Large intestine (tissue), 3 donors: ENCODE results near the gene BCAS1. TPM values are rescaled to one million over a fixed set of nuclear protein-coding genes. Genes with fewer than 3 reads are reported as not detected.

Source experiments
- DNase-seq, 2 donors: peaks; one replicate each; pipeline versions ENCODE4 v3.0.0 to v3.0.0-alpha.2; 2013
- H3K27ac ChIP-seq: one replicate; pipeline ENCODE4 v1.5.1; 2013; ENCODE audit warnings: low read length
- H3K27me3 ChIP-seq: 2 replicates; pipeline ENCODE4 v1.6.1; 2013; ENCODE audit warnings: low read length; ENCODE audit not compliant: control insufficient read depth, insufficient read depth
- H3K36me3 ChIP-seq: 2 replicates; pipeline ENCODE4 v1.6.1; 2013; ENCODE audit warnings: low read length; ENCODE audit not compliant: control insufficient read depth, insufficient read depth
- H3K4me1 ChIP-seq: one replicate; pipeline ENCODE4 v1.6.1; 2013; ENCODE audit warnings: low read length; ENCODE audit not compliant: control insufficient read depth, insufficient read depth
- H3K4me3 ChIP-seq: one replicate; pipeline ENCODE4 v1.5.1; 2013; ENCODE audit warnings: low read length
- H3K9me3 ChIP-seq: one replicate; pipeline ENCODE4 v1.6.1; 2013; ENCODE audit warnings: mild to moderate bottlenecking, low read depth, low read length, moderate library complexity; ENCODE audit not compliant: control insufficient read depth
- WGBS: methylation state at CpG from one replicate; pipeline ENCODE4 v1.1.5; 2013; ENCODE audit warnings: low lambda C conversion rate; ENCODE audit not compliant: insufficient coverage; 5-methylcytosine and 5-hydroxymethylcytosine counted together
- polyA plus RNA-seq: library from polyadenylated mRNA; unstranded; fragments of 120-200 nt; gene quantifications from one replicate; pipeline ENCODE4 v1.2.1, GENCODE V29; 2013

The BCAS1 gene
- polyA plus RNA-seq, 1 donor = 29.2 TPM

DNA sequence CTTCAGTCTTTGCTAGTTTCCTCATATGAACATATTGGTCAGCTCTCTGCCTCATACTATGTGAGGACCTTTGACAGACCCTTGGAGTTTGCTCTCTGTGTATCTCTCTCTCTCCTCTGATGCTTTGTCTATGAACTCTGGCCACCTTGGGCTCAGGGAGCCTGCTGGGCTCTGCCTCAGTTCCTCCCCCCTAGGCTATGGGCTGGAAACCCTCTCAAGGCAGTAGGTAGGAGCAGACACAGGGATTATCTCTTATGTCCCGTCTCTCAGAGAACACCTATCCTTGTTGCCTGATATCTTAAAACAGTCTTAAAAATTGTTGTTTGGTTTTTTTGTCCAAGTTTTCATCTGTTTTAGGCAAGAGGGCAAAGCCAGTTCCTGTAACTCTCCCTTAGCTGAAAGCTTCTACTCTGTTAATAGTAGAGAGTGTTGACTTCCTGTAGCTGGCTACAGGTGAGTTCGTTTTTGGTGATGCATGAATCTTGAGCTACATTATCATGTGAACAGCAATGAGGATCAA, 68.3 kb downstream of the BCAS1 start:
- Histone ChIP-seq H3K27me3 (no peaks in the 10 kb centered on the region), H3K9me3 (no peaks in the 10 kb centered on the region), H3K4me3 (no peak overlapping the region), H3K4me1 (no peaks in the 10 kb centered on the region), H3K27ac (no peak overlapping the region), H3K36me3 (no peaks in the 10 kb centered on the region)
- no CpG with 5 or more reads among the region's 2 CpGs for WGBS
- no peak for DNase-seq

DNA sequence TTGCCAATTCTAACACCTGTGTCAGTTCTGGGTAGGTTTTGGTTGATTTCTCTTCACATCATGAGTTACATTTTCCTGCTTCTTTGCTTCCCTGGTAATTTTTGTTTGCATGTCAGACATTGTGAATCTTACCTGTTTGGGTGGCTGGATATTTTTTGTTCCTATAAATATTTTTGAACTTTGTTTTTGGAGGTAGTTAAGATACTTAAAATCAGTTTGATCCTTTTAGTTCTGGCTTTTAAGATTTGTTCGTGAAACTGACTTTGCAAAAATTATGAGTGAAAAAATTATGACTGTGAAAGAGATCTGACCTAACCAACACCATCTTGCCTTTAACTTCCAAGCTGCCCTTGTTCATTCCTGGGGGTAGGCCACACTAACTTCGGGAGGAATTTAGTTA, 69.5 kb downstream of the BCAS1 start:
- Histone ChIP-seq H3K36me3 (no peaks in the 10 kb centered on the region), H3K9me3 (no peaks in the 10 kb centered on the region), H3K4me1 (no peaks in the 10 kb centered on the region), H3K4me3 (no peak overlapping the region), H3K27me3 (no peaks in the 10 kb centered on the region), H3K27ac (no peak overlapping the region)
- 14% methylated on average over 1 of the region's 2 CpGs for WGBS
- DNase-seq = no peak

DNA sequence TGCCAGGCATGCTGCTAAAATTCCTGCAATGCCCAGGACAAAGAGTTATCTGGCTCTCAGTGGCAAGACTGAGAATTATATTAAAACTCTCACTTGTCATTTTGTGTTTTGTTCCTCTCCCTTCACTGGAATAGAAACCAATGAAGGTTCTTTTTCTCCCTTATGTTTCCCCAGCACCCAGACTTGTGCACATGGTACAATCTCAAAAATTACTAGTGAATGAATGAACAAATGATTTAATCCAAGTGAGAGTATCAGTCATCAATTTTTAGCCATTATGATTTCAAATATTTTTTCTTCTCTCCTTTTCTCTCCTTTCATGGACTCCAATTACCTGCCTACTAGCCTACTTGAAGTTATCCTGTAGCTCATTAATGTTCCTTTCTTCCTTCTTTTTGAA, 70.1 kb downstream of the BCAS1 start:
- H3K4me3 ChIP-seq = no peak overlapping the region
- no peaks in the 10 kb centered on the region for H3K27me3 ChIP-seq
- no peaks in the 10 kb centered on the region for H3K9me3 ChIP-seq
- DNase-seq = no peak
- H3K36me3 ChIP-seq = no peaks in the 10 kb centered on the region
- H3K27ac ChIP-seq = no peak overlapping the region
- H3K4me1 ChIP-seq = no peaks in the 10 kb centered on the region

DNA sequence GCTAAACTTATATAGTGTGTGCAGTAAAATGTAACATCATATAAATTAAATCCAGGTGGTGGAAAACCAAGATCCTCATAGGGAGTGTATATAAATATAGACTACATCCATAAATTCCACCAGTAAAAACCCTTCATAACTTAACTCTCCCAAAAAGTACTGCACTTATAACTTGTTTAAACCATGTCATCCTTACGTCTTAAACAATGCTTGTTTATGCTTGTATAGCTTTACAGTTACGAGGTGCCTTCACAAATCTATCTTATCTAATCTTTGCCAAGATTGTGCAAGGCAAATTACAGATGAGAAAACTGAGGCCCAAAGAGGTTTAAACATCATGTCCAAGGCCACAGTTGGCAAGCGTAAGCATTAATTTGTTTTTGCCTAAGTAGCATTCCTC, 71.3 kb downstream of the BCAS1 start:
- WGBS = 92% methylated on average over 2 of the region's 3 CpGs
- no peak overlapping the region for H3K4me3 ChIP-seq
- no peaks in the 10 kb centered on the region for H3K4me1 ChIP-seq
- no peaks in the 10 kb centered on the region for H3K27me3 ChIP-seq
- H3K36me3 ChIP-seq = no peaks in the 10 kb centered on the region
- no peak overlapping the region for H3K27ac ChIP-seq
- DNase-seq = no peak
- H3K9me3 ChIP-seq = no peaks in the 10 kb centered on the region

DNA sequence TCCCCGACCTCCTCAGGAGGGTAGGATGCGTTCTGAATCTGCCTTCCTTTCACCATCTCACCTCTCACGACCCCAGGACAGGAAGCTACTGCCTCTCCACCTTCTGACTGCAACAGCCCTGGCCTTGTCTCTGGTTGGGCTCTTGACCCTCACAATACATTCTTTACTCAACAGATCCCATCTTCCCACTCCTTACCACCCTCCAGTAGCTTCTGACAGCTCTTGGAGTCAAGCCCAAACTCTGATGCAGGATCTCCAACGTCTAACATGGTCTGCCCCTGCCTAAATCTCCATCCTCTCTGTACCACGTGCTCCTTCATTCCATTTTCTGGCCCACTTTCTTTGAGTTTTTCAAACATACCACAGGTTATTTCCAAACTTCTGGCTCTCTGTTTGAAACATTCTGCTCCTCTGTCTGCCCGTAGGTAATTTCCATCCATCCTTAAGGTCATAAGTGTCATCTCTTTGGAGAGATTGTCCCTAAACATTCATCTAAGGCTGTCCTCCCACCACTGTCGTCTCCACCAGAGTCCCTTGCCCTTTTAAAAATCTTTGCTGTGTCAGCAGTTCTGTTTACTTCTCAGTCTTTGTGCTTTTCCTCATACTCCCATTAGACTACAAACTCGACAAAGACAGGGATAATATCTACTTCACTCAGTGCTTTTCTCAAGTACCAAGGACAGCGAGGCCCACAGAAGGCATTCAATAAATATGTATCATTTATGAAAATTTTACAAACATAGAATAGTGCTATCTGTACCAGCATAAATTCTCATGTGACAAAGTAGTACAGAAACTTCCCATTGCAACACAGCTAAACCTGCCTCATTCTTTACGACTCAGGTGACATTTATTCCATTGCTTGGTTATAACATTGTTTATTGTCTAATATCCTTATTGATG, 73.6 kb downstream of the BCAS1 start:
- H3K27ac ChIP-seq = no peak overlapping the region
- no peaks in the 10 kb centered on the region for H3K27me3 ChIP-seq
- no peaks in the 10 kb centered on the region for H3K4me1 ChIP-seq
- DNase-seq = no peak
- H3K36me3 ChIP-seq = no peaks in the 10 kb centered on the region
- no peak overlapping the region for H3K4me3 ChIP-seq
- WGBS = 73% methylated on average over 10 of the region's 10 CpGs
- no peaks in the 10 kb centered on the region for H3K9me3 ChIP-seq

DNA sequence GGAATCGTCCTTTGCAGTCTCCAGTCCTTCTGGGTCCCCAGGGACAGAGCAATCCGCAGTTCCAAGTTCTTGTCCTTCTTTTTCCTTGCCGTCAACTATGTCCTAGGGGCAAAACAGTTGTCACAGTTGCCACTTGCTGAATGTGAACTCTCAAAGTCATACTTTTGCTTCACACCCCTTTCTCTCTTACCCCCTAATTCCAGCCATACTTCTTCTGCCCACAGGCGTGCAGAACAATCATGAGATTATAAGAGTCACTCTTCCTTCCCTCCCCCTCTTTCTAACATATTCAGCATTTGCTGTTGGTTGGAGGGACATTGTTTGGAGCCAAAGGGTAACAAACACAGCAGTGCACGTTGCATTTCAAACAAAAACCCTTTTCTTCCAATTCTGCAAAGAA, 74.4 kb downstream of the BCAS1 start:
- Histone ChIP-seq H3K27ac (no peak overlapping the region), H3K9me3 (no peaks in the 10 kb centered on the region), H3K27me3 (no peaks in the 10 kb centered on the region), H3K4me1 (no peaks in the 10 kb centered on the region), H3K4me3 (no peak overlapping the region), H3K36me3 (no peaks in the 10 kb centered on the region)
- no peak for DNase-seq
- 20% methylated on average over 1 of the region's 5 CpGs for WGBS

DNA sequence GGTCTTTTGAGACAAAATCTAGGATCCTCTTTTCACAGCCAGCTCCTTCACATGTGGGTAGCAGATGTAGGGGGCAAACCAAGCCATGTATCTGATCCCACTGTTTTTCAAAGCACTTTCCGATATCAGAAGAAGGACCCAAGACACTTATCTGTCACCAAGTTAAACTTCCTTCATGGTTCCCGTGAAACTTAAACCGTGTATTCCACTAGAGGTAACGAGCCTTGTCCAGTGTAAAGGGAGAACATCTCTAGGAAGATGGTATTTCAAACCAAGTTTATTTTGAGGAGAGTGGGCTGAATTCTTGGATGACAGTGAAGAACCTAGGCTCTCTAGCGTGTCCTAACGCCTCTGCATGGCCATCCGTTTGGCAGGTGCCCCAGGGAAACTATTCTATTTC, 76.3 kb downstream of the BCAS1 start:
- Histone ChIP-seq H3K27me3 (no peaks in the 10 kb centered on the region), H3K4me1 (no peaks in the 10 kb centered on the region), H3K4me3 (no peak overlapping the region), H3K36me3 (no peaks in the 10 kb centered on the region), H3K9me3 (no peaks in the 10 kb centered on the region), H3K27ac (no peak overlapping the region)
- no peak for DNase-seq
- WGBS = 100% methylated on average over 1 of the region's 7 CpGs

DNA sequence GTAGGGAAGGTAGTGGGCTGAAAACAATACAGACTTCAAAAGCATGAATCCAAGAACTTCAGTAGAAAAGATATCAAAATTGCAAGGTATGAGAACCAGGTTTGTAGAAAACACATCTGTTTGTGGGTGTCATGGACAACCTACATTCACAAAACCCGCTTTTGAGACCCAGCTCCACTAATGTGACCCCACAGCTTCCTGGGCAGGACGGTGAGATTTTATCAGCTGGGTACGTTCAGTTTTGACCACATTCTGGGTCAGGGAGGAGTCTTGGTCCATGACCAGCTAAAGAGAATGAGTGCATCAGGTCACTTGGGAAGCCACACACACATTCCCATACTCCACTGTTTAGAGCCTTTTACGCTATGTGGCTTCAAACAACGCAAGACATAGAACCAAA, 77.1 kb downstream of the BCAS1 start:
- Histone ChIP-seq H3K4me1 (no peaks in the 10 kb centered on the region), H3K27me3 (no peaks in the 10 kb centered on the region), H3K4me3 (no peak overlapping the region), H3K27ac (no peak overlapping the region), H3K9me3 (no peaks in the 10 kb centered on the region), H3K36me3 (no peaks in the 10 kb centered on the region)
- 100% methylated on average over 1 of the region's 5 CpGs for WGBS
- DNase-seq = no peak

DNA sequence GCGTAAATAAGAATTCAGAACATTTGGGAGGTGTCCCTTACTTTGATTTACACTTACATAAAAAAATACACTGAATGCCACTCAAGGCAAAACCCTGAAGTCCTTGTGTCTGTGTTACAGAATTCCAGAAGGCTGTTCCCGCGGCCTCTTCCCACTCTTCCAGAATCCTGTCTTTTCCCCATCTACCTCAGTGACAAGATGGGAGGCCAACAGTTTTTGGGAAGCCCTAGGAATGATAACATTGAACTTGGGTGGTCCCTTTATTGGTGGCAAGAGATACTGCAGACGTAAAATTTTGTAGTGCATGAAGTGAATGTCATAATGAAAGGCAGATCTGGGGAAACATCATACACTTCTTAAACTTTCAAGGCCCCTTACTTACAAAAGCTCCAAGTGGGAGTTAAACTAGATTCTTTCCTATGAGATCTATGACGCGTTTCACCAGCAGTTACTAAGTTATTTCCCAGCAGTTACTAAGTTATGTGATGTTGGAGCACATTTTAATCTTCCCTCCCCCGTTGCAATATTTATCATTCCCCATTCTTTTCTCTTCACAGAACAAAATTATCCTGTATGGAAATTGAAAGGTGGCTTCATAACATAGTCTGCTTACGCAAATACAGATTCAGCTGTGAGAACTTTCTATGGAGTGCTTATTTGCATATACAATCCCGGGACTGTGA, 79.5 kb downstream of the BCAS1 start:
- WGBS = no CpG with 5 or more reads among the region's 9 CpGs
- no peak overlapping the region for H3K4me3 ChIP-seq
- no peaks in the 10 kb centered on the region for H3K36me3 ChIP-seq
- no peak overlapping the region for H3K27ac ChIP-seq
- DNase-seq = no peak
- H3K9me3 ChIP-seq = no peaks in the 10 kb centered on the region
- H3K4me1 ChIP-seq = no peaks in the 10 kb centered on the region
- H3K27me3 ChIP-seq = no peaks in the 10 kb centered on the region

DNA sequence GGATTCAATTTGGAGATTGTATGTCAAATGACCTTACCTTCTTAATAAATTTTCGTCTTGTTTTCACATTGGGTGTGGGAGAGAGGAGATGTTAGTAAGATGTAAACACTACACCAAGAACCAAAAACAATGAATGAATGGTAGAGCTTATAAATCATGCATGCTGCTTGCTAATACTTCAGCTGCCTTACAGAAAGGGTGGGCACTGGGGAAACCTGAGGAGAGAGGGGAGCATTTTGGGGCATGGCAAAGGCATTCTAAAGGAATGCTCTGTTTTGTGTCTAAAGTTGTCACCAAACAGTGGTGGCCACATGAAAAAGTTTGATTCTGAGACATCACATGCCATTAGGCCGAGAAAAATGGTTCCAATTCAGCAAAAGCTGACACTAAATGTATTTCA, 80.4 kb downstream of the BCAS1 start:
- H3K4me3 ChIP-seq = no peak overlapping the region
- no CpG with 5 or more reads among the region's 2 CpGs for whole genome bisulfite sequencing

More for the DNA sequence above, 80.4 kb downstream of the BCAS1 start:
- Histone ChIP-seq H3K9me3 (no peaks in the 10 kb centered on the region), H3K27ac (no peak overlapping the region), H3K36me3 (no peaks in the 10 kb centered on the region), H3K4me1 (no peaks in the 10 kb centered on the region), H3K27me3 (no peaks in the 10 kb centered on the region)
- no peak for DNase-seq
